NCI-H187 (cell line): ENCODE measurements around the gene FOXK1.

Source experiments
- DNase-seq, 2 experiments: peaks; one replicate each; lab custom pipeline; 2025; lab: John Stamatoyannopoulos, UW

The FOXK1 gene

DNA sequence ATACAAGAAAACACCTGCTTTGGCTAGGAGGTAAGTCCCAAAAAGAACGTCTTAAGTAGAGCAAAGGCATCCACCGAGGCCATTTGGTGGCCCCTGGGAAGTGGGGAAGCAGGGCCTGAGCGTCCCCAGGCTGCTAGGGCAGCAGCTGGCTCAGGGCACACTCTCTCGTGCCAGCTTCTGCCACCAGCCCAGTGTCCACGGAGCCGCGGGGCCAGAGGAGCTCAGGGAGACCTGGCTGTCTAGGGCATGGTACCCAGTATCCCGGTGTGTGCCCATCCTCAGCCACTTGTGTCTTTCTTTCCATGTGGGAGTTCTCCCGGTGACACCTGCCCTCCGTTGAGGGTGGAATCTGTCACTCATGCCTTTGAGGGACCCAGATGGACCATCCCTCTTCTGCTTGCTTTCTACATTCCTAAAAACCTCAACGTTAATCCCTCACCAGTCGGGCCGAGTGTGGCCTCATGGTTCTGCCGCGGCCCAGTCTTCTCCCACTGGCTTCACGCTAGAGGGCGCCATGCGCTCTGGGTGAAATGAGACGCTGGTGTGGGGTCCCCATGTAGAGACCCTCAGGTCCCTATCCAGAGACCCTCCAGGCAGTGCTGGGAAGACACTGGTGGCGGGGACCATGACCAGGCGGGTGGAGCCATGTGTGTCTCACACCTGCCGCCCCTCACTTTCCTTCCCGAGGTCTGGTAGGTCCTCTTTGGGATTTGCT is 83.8 kb downstream of the FOXK1 start:
- no peak for DNase-seq

DNA sequence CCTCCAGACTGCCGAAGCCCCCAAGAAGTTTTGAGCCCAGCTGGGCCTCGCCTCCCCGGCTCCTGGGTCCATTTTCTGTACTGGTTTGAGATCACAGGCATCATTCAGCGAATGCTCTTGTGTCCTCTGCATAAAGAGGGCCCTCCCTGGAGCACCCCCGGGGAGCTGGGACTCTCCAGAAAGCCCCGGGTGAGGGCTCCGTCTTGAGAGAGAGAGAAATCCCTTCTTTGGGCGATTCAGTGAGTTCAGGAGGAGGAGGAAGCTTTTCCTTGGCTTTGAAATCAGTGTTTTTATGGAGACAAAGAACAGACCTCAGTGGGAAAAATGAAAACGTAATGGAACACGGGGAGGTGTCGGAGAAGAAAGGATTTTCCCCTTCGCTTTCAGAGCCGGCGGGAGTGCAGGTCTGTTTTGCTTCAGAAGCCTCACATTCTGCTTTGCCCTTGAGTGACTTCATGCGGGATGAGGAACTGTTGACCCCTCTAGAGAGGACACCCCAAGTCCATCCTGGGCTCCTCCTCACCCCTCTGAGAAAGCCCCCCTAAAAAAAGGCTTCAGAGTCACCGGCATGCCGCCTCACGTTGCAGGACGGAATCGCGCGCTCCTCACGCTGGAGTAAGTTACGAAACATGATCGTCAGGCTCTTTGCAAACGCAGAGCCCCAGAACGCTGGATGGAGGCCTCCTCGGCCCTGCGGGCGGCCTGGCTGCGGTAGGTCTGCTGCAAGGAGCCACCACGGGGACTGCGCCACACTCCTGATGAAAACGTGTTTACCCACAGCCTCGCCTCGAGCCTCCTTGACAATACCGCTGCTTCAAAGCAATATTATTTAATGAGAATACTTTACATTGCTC is 84.8 kb downstream of the FOXK1 start:
- DNase-seq = no peak

DNA sequence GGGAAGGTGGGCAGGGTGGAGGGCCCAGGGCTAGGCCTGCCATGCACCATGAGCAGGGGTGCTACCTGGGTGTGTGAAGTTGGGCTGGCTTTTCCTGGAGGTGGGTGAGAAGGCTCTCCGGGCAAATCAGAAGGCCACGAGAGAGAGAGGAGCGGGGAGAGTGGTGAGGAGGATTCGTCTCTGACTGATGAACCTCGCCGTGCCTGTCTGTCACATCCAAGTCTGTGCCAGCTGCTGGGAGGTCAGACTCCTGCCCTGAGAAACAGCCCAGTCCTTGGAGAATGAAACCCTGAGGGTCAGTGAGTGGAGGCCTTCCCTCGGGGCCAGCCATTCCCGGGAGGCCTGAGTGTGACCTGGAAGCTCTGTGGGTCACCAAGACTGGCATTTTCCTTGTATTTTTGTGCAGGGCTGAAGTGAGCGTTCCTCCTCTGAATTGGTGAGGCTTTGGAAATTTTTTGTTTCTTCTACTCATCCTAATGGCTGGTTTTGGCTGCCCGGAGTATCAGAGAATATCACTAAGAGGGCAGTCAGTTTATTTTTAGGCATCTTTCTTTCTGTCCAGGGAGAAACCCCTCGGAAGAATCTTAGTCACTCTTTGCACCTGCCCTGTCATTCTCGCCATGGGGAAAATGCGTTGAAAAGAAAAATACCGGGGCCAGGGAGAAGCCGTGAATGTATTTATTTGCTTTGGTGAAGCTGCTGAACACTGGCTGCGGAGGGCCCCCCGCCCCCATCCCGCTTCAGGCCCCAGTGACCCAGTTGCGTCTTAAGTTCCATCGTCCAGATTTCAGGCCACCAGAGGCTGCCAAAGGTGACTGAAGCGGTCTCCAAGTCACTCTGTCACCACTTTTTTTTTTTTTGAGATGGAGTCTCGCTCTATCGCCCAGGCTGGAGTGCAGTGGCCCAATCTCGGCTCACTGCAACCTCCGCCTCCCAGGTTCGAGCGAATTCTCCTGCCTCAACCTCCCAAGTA is 86.8 kb downstream of the FOXK1 start:
- no peak for DNase-seq

DNA sequence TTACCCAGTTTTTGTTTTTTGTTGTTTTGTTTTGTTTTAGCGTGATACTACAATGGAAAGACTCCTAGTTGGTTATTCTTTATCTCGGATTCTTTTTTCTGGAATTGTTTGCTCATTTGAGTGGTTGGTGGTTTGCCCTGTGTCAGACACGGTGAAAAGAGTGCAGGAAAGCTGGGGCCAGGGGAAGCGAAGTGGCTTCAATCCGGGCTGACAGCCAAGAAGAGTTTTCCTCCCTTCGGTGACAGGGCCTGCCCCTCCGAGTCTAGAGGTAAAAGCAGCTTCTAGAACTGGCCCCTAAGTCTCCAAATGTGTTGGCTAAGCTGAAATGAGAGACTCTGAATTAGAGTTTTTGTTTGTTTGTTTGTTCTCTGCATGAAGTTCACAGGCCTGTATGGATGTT is 87.7 kb downstream of the FOXK1 start:
- DNase-seq = no peak

DNA sequence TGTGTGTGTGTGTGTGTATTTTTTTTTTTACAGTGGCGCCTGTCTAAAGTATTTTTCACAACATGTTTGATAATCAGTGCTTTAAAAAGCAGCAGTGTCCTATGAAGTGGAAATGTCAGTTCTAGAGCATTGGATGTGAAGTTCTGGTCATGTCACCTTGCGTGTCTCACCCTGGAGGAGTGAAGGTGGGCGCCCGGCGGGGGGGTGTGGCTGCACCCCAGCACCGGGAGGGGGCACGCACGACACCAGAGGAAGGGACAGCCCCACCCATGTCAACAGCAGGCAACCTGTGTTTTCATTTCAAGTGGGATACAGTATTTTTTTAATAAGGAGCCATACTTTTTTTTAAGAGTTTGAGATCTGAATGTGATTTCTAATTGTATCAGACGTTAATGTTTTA is 88.8 kb downstream of the FOXK1 start:
- DNase-seq = no peak

DNA sequence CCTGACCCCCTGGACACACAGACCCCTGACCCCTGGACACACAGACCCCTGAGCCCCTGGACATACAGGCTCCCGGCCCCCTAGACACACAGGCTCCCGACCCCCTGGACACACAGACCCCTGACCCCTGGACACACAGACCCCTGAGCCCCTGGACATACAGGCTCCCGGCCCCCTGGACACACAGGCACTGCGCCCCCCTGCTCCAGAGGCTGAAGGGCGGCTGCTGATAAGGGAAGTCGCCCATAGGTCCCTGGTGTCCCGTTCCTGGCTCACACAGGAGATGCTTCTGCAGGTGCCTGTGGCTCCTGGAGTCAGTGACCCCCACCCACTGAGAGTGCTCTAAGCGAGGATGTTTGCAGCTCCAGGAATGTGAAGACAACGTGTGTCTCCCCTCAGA is 89.6 kb downstream of the FOXK1 start:
- DNase-seq = no peak

DNA sequence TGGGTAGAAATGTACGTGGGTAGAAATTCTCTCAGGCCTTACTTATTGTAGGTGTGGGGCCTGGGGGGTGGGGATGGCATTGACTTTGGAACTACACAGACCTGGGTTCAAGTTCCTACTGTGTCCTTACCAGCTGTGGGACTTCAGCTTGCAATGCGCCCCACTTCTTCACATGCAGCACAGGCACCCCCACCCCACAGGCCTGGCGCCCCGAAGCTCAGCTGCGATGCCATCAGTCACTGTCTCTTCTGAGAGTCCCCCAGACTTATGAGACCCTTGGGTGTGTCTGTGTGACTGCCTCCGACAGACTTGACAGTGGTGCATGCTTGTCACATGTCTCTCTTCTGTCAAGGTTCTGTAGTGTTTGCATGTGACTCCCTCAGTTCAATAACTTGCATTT is 90.2 kb downstream of the FOXK1 start:
- DNase-seq = no peak

DNA sequence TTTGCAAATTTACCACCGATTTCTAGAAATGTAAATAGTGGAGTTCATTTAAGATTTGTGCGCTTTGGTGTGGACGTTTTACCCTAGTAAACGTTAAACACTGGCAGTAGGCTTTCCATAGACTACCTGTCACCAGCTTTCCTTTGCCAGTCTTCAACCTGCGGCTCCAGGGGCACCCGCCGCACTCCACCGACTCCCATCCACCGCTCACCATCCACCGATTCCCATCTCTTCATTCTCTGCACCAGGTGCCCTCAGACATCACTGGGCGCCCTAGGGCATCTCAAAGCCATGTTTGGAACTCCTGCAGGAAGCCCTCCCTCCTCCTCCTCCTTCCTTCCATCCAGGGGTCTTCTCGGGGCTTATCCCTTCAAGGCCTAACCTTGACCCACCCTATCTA is 91.9 kb downstream of the FOXK1 start:
- no peak for DNase-seq

DNA sequence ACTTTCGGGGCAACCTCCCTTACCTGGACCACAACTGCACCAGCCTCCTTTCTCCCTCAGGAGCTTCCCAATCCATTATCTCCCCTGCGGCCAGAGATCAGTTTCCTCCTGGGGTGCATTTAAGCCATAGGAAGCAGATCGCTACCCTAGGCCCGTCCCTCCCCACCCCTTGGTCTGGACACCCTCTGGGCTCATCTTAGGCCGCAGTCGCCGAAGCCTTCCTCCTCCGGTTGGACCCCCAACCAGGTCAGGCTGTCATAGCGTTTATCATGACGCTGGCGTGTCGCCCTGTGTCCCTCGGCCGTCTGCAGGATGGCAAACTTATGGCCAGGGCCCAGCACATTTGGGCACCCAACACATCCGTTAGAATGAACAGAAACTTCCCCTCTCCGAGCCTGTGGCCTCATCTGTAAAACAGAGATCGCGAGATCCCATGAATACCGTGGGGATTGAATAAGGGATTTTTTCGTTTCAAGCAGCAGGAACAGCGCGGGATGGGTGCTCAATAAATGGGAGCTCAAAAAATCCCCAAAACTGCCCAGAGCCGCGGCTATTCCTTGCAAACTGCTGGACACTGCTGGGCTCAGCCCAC is 92.7 kb downstream of the FOXK1 start:
- no peak for DNase-seq

DNA sequence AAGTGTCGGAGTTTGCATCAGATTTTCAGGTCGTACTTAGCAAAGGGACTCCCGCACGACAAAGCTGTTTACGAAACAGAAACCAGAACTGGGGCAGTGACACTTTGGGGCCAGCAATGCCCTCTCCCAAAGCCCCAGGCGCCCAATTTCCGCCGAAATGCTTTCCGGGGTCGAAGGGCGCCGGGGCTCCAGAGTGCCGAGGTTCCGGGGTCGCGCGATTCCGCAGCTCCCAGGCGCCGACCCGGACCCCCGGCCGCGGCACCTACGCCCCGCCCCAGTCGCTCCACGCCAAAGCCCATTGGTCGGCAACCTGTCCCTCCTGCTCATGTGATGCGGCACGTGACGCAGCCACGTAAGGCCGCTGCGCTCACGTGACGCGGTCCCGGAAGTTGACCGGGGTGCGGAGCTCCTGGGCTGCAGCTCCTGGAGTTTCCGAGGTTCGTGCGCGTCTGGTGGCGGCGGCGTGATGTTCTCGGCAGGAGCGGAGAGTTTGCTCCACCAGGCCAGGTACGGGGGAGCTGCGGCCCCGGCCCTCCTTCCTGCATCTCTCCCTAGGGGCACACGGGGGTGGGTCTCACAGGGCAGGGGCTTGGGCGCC is 93.3 kb downstream of the FOXK1 start, which contains the start of gene AP5Z1:
TSS of gene AP5Z1 (plus strand) at position 374 of the 598 bp plus-strand sequence. CDS start at position 467, 93 bp downstream.
- peak; percentile 70 to 88 for DNase-seq

DNA sequence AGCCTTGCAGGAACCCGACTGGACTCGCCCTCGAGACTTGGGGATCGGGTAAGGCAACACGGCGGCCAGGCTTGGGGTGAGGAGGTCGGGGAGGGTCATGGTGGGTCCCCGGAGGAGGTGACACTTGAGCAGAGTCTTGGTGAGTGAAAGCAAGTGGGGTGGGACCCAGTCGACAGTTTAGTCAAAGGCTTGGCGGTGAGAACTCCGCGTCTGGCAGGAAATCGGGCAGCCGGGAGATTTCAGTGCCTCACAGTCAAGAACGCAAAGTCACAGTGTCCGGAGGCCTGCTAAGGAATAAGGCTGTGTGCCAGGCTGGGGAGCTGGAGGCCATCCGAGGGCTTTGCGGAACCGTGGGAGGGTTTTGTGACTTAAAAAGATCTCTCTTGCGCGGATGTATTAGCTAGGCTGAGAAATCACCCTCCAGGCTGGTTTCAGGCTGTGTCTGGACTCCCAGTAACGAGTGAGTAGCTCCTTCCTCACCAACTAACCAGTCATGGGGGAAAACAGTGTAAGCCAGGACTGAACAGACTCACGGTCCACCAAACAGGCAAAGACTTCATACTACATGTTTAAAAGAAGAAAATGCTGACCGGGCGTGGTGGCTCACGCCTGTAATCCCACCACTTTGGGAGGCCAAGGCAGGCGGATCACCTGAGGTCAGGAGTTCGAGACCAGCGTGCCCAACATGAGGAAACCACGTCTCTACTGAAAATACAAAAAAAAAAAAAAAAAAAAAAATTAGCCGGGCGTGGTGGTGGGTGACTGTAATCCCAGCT is 93.9 kb downstream of the FOXK1 start:
- DNase-seq = no peak

DNA sequence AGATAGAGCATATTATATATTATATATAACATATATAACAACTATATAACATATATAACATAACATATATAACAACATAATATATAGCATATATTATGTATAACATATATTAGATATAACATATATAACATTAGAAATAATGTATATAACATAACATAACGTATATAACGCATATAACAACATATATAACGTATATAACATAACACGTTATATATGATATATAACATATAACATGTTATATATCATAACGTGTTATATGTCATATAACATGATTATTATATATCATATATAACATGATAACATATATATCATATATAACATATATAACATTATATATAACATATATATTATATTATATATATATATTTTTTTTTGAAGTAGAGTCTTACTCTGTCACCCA is 97.0 kb downstream of the FOXK1 start:
- no peak for DNase-seq

DNA sequence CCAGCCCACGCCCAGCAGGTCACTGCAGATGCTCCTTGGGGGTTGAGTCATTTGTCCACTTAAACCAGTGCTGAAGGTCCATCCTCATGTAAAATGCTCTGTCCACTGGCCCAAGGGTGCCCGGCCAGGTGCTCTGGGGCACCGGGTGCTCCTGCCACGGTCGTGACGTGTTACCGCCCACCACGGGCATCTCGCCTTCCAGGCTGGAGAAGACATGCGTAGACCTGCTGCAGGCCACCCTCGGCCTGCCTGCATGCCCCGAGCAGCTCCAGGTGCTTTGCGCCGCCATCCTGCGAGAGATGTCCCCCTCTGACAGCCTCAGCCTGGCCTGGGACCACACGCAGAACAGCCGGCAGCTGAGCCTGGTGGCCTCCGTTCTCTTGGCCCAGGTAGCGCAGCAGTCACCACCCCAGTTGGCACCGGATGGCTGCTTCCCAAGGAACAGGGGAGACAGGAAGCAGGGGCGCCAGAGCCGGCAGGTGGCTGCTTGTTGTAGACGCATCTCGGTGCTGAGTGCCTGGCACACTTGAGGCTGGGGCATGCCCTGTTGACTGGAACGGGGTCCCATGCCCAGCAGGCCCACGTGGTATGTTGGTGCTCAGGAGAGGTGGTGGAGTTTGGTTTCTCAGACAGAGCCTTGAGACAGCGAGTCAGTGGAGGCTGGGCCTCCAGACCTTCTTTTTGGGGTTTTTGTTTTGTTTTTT is 99.4 kb downstream of the FOXK1 start:
- no peak for DNase-seq

DNA sequence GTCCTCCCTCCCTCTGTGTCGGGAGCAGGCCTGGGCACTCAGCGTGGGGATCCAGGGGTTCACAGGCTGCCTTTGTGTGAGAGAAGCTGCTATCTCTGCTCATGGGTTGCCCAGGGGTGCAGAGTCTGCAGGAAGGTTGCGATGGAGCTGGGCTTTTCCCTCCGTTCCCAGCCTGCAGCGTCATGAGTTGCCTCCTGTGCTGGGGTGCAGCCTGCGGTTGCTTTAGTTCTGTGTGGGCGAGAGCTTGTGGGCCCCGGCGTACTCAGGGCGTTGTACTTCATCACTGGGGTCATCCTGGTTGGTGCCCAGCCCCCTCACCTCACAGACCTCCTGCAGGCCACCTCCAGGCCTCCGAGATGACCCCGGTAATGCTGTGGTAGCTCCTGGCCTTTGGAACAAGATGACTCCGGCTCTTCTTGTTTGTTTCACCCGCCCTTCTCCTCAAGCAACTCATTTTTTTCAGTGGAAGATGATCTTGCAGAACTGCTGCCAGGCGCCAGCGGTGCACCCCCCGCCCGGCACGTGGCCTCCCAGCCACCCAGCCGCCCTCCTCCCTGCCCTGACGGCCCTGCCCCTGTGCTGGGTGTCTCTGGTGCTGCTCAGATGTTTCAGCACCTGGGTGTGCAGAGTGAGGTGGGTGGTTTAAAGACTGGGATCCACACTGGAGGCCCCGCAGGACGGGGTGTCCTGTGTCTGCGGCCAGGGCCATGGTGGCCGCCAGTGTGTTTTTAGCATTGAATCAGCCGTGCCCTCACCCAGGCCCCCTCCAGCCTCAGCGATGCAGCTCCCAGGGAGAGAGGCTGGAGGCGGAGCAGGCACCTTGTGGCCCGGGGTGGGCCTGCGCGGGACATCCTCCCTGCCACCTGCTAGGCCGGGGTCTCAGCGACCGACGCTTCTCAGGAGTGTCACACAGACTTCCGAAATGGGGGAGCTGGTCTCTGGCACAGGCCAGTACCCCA is 100.5 kb downstream of the FOXK1 start:
- no peak for DNase-seq

DNA sequence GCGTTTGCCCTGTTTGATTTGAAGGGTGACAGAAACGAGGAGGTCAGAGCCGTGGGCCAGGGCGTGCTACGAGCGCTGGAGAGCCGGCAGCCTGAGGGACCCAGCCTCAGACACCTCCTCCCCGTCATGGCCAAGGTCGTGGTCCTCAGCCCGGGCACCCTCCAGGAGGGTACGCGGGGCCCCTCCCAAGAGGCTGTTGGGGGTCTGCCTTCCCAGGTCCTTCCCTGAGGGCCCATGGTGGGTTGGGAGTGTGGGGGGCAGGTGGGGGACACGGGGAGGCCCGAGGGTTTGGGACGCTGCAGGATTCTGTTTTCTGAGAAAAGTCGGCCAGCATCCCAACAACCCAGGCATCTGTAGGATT is 101.2 kb downstream of the FOXK1 start:
- no peak for DNase-seq

DNA sequence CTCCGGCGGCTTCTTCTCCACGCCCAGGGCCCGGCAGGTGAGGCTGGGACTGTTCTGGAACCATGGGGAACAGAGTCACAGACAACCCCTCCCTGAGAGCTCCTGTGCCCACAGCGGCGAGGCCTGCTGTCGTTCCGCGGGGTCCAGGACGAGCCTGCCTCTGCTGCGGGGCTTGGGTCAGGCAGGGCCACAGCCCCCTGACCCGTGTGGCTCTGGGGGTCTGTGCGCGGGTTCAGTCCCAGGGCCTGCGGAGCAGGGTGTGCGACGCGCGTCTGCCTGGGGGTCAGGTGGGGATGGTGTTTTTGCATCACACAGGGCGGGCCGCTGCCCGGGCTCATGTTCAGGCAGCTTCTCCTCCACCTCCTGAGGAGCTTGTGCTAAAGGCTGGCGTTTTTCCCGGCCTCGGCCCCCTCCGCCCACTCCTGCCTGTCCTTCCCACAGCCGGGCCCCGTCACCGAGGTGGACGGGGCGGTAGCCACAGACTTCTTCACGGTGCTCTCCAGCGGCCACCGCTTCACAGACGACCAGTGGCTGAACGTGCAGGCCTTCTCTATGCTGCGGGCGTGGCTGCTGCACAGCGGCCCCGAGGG is 101.8 kb downstream of the FOXK1 start:
- no peak for DNase-seq

DNA sequence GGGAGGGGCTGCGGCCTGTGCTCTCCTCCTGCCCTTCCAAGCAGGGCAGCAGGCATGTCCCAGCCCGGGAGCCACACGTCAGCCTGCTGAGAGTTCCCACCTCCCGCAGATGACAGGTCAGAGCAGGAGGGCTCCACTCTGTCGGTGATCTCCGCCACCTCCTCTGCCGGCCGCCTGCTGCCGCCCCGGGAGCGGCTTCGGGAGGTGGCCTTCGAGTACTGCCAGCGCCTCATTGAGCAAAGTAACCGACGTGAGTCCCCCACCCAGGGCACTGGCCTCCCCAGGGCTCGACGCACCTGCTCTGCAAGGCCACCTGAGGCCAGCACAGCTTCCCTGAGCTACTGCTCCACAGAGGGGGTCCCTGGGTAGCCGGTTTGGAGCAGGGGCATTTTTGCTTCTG is 102.7 kb downstream of the FOXK1 start:
- no peak for DNase-seq

DNA sequence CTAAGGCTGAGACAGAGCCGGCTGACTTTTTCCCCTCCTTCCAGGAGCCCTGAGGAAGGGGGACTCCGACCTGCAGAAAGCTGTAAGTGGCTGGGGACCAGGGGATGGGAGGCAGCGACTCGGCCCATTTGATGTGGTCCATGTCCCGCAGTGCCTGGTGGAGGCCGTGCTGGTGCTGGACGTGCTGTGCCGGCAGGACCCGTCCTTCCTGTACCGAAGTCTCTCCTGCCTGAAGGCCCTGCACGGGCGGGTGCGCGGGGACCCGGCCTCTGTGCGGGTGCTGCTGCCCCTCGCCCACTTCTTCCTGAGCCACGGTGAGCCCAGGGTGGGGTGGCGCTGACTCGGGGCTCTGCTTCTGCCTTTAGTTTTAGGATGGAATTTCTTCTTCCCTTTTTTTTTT is 103.3 kb downstream of the FOXK1 start:
- no peak for DNase-seq

DNA sequence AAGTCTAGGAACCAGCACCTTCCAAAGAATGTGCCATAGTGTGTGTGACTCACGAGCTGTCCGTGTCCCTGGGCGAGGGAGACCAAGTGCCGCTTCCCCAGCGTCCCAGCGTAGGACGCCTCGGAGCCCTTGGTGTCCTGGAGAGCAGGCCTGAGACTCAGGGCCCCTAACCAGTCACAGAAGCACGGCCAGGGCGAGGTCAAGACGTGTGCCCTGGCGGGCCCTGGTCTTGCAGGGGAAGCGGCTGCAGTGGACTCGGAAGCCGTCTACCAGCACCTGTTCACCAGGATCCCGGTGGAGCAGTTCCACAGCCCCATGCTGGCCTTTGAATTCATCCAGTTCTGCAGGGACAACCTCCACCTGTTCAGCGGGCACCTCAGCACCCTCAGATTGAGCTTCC is 103.9 kb downstream of the FOXK1 start:
- no peak for DNase-seq
